Upper lobe of right lung (tissue), 1 donor: ENCODE results near the gene CLDN34. TPM values are rescaled to one million over a fixed set of nuclear protein-coding genes. Genes with fewer than 3 reads are reported as not detected.

ENCODE experiments used
- ATAC-seq: fragments of 200-7000 bp; cut with Tn5 transposase; one replicate; pipeline ENCODE4 v1.9.1; 2020; ENCODE audit warnings: mild to moderate bottlenecking, moderate library complexity
- DNase-seq: peaks from one replicate; pipeline ENCODE4 v3.0.0-alpha.2; 2020
- H3K27ac ChIP-seq: fragments of 200-600 bp; one replicate; pipeline ENCODE4 v1.8.0; 2022
- H3K27me3 ChIP-seq: fragments of 200-600 bp; one replicate; pipeline ENCODE4 v1.8.0; 2022; ENCODE audit warnings: mild to moderate bottlenecking
- H3K36me3 ChIP-seq: fragments of 200-600 bp; one replicate; pipeline ENCODE4 v1.8.0; 2022
- H3K4me1 ChIP-seq: fragments of 200-600 bp; one replicate; pipeline ENCODE4 v1.8.0; 2022
- H3K4me3 ChIP-seq: fragments of 200-600 bp; one replicate; pipeline ENCODE4 v1.8.0; 2022; ENCODE audit warnings: mild to moderate bottlenecking
- H3K9me3 ChIP-seq: fragments of 200-600 bp; one replicate; pipeline ENCODE4 v1.8.0; 2022
- CTCF ChIP-seq: fragments of 200-600 bp; IDR thresholded peaks from one replicate; pipeline ENCODE4 v1.8.0; 2022; ENCODE audit warnings: antibody characterized with exemption
- intact Hi-C: fragments of 100-400 bp; cut with DNase I; formaldehyde crosslinking; loops from one replicate; pipeline ENCODE4 v1.11.0; 2022
- total RNA-seq: library from RNA; stranded (reverse); fragmentation: NEBNext Ultra II Directional; extraction: Animal tissue kit (Norgen Biotek cat#: 25700); gene quantifications from one replicate; pipeline ENCODE4 v1.2.1, GENCODE V29; 2021
- donor health status: DM: no; HTN: yes; CAD: no; lungs with severe emphysema.

The CLDN34 gene
- total RNA-seq, 1 donor from 2014 or later = 0.55 TPM

GRCh38 chrX:10016519-10017132 lies 49.5 kb downstream of the CLDN34 start:
- H3K27me3 ChIP-seq = no peaks in the 10 kb centered on the region
- no peak for TF ChIP-seq CTCF

GRCh38 chrX:10017872-10018271 lies 50.7 kb downstream of the CLDN34 start:
- Histone ChIP-seq H3K27me3 (no peaks in the 10 kb centered on the region), H3K4me1 (peaks cover 1% of the 10 kb centered on the region), H3K27ac (peak overlapping the region; percentile 86), H3K9me3 (no peaks in the 10 kb centered on the region), H3K36me3 (no peaks in the 10 kb centered on the region), H3K4me3 (peak overlapping the region; percentile 60)
- DNase-seq (no peak), ATAC-seq (no peak)
- intact Hi-C loops = no loop called here
- TF ChIP-seq CTCF = no peak

More at GRCh38 chrX:10016519-10017132, 49.5 kb downstream of the CLDN34 start:
- no peak for ATAC-seq
- no peak for DNase-seq
- H3K4me1 ChIP-seq = peaks cover 12% of the 10 kb centered on the region
- H3K4me3 ChIP-seq = peak overlapping the region; percentile 60
- intact Hi-C loops = no loop called here
- peak overlapping the region; percentile 86 for H3K27ac ChIP-seq
- H3K36me3 ChIP-seq = no peaks in the 10 kb centered on the region
- H3K9me3 ChIP-seq = no peaks in the 10 kb centered on the region

Other genes with a start within 250 kb of the CLDN34 start
- 1.6 TPM for gene GPR143, start 201.5 kb upstream of the CLDN34 start, total RNA-seq
- gene SHROOM2, start 180.9 kb upstream of the CLDN34 start, total RNA-seq = 9.6 TPM
- gene CLCN4, start 189.6 kb downstream of the CLDN34 start, total RNA-seq = 9.8 TPM